GM21786 (cell line): Measurements from ENCODE around the gene CDH11.

ENCODE experiments used
- ATAC-seq: cut with Tn5 transposase; IDR thresholded peaks from one replicate; pipeline ENCODE4 v1.9.1; 2021; ENCODE audit not compliant: unreplicated experiment

Gene CDH11

GRCh38 chr16:65121870-65122723 lies at the start of gene CDH11:
Gene CDH11 (minus strand): TSS chr16:65122063. CDS start chr16:65004869, 117,194 bp downstream.
- ATAC-seq, result no peak

GRCh38 chr16:65154321-65154720 lies 32.5 kb upstream of the CDH11 start:
- ATAC-seq, result no peak

- ATAC-seq, result no peak
Measured at GRCh38 chr16:65153365-65154105, 31.7 kb upstream of the CDH11 start.

GRCh38 chr16:65148804-65149203 lies 26.9 kb upstream of the CDH11 start:
- ATAC-seq, result no peak

GRCh38 chr16:65142276-65142675 lies 20.4 kb upstream of the CDH11 start:
- no peak for ATAC-seq

GRCh38 chr16:65136681-65137080 lies 14.8 kb upstream of the CDH11 start:
- ATAC-seq, result no peak

GRCh38 chr16:65126845-65127624 lies 5.2 kb upstream of the CDH11 start:
- ATAC-seq, result no peak

- no peak for ATAC-seq
Measured at GRCh38 chr16:65125871-65126270, 4.0 kb upstream of the CDH11 start.

- ATAC-seq, result no peak
Measured at GRCh38 chr16:65125322-65125721, 3.5 kb upstream of the CDH11 start.

GRCh38 chr16:65124596-65124995 lies 2.7 kb upstream of the CDH11 start:
- ATAC-seq, result no peak

GRCh38 chr16:65124212-65124548 lies 2.3 kb upstream of the CDH11 start:
- no peak for ATAC-seq

GRCh38 chr16:65123396-65124211 lies 1.7 kb upstream of the CDH11 start:
- no peak for ATAC-seq

GRCh38 chr16:65122724-65123395 lies 997 bp upstream of the CDH11 start:
- no peak for ATAC-seq

GRCh38 chr16:65120831-65121721 lies 787 bp downstream of the CDH11 start:
- no peak for ATAC-seq

GRCh38 chr16:65120461-65120830 lies 1.4 kb downstream of the CDH11 start:
- ATAC-seq, result no peak

GRCh38 chr16:65119901-65120401 lies 1.9 kb downstream of the CDH11 start:
- ATAC-seq, result no peak

- ATAC-seq, result no peak
Measured at GRCh38 chr16:65119435-65119834, 2.4 kb downstream of the CDH11 start.

GRCh38 chr16:65118871-65119270 lies 3.0 kb downstream of the CDH11 start:
- ATAC-seq, result no peak
